WI38 (cell line): Measurements from ENCODE around the gene SLC39A5.
A peak's percentile ranks its signal among the peaks of the same experiment; 100 is the strongest.
"Not testable (repeated sequence)": the region's sequence is repeated elsewhere in the genome, so short reads cannot be mapped to it uniquely, and the experiment has no call there.

Source experiments
- H3K4me3 ChIP-seq: 2 replicates; pipeline ENCODE4 v1.5.1; 2011; ENCODE audit warnings: low read depth, mild to moderate bottlenecking, control low read depth, low read length
- TF ChIP-seq, protein P1 (sequence below): IDR thresholded peaks from 2 replicates; pipeline ENCODE4 v1.5.1; 2012; ENCODE audit warnings: low read depth, mild to moderate bottlenecking, control low read depth, low read length

SLC39A5 gene

DNA sequence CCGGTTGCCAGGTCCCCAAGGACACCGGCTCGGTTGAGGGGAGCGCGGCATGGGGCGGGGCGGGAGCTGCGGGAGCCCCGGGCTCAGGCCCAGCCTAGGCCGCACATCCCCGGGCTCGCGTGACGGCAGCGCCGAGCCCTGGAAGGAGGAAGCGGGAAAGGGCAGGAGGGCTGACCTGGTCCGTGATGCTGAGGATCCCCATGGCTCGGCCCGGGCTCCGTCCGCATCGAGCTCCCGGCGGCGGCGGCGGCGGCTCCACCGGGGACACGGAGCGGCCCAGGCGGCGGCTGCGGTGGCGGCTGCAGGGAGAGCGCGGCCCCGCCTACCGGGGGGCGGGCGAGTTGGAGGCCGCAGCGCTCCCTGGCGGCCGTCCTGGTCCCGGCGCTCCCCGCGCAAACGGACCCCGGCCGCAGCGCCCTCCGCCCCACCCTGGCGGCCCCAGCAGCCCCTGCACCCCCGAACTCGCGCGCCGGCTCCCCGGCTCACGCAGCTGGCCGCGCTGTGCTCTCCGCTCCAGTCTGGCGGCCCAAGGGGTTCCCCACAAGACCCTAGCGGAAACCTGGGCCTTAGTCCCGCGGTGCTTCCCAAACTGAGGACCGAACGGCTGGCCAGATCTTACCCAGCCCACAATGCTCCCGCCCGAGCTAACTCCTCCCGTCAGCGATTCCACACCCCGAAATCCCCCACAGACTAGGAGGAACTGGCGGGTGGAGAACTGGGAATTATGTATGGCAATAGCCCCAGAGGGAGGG lies 28.4 kb downstream of the SLC39A5 start, which contains the start of gene ANKRD52:
Gene ANKRD52 (minus strand): TSS at position 317 of the 752 bp plus-strand sequence. CDS start 115 bp downstream, at position 202.
- TF ChIP-seq, protein P1, sequence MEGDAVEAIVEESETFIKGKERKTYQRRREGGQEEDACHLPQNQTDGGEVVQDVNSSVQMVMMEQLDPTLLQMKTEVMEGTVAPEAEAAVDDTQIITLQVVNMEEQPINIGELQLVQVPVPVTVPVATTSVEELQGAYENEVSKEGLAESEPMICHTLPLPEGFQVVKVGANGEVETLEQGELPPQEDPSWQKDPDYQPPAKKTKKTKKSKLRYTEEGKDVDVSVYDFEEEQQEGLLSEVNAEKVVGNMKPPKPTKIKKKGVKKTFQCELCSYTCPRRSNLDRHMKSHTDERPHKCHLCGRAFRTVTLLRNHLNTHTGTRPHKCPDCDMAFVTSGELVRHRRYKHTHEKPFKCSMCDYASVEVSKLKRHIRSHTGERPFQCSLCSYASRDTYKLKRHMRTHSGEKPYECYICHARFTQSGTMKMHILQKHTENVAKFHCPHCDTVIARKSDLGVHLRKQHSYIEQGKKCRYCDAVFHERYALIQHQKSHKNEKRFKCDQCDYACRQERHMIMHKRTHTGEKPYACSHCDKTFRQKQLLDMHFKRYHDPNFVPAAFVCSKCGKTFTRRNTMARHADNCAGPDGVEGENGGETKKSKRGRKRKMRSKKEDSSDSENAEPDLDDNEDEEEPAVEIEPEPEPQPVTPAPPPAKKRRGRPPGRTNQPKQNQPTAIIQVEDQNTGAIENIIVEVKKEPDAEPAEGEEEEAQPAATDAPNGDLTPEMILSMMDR = peak; percentile 22; the same call in 1 of the 2 replicates
- H3K4me3 ChIP-seq = peak within 1 kb of the TSS; percentile 87

DNA sequence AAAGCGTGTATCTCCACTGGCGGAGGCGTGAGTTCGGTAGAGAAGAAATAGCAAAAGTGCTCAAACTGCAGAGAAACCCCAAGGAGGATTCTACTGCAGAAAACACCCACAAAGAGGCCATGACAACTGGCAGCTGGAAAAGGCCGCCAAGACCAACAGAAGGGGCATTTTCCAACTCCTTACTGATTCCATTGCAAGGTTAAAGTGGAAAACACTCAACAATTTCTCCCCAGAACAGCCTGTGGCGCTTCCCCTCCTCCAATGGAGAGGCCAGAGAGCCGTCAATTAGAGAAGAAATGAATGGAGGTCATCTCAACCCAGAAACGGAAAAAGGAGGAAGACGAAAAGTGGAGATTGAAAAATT lies 29.0 kb downstream of the SLC39A5 start:
- TF ChIP-seq, protein P1 = no peak

DNA sequence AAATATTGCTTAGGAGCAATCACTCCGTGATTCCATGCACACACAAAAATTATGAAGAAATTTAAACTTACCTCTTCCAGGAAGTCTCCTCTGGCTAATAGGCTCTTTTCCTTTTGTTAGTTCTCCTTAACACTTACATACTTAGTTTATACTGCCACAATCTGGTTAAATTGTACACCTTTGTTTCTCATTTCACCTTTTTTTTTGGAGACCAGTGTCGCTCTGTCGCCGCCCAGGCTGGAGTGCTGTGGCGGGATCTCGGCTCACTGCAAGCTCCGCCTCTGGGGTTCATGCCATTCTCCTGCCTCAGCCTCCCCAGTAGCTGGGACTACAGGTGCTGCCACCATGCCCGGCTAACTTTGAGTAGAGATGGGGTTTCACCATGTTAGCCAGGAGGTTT lies 30.5 kb downstream of the SLC39A5 start:
- H3K4me3 ChIP-seq = no peak overlapping the region

More for the DNA sequence above, 29.0 kb downstream of the SLC39A5 start:
- peak overlapping the region; percentile 87 for H3K4me3 ChIP-seq

DNA sequence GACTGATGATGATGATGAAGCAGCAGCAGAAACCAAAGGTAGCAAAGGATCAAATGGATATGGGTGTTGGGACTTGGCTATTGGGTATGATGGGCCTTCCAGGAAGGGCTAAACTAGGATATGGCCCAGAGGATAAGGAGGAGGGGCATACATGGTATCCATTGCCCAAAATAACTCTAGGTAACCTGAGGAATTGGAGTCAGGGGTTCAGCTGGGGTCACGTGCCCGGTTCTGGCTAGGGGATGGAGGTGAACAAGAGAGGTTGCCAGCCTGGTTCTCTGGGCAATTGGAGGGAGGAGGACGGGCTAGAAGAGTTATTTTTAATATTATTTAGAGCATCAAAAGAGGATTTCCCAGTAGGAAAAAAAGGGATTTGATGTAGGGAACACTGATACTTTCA lies 31.1 kb downstream of the SLC39A5 start:
- H3K4me3 ChIP-seq = no peak overlapping the region
- TF ChIP-seq, protein P1 = no peak

More for the DNA sequence above, 30.5 kb downstream of the SLC39A5 start:
- TF ChIP-seq, protein P1 = no peak

DNA sequence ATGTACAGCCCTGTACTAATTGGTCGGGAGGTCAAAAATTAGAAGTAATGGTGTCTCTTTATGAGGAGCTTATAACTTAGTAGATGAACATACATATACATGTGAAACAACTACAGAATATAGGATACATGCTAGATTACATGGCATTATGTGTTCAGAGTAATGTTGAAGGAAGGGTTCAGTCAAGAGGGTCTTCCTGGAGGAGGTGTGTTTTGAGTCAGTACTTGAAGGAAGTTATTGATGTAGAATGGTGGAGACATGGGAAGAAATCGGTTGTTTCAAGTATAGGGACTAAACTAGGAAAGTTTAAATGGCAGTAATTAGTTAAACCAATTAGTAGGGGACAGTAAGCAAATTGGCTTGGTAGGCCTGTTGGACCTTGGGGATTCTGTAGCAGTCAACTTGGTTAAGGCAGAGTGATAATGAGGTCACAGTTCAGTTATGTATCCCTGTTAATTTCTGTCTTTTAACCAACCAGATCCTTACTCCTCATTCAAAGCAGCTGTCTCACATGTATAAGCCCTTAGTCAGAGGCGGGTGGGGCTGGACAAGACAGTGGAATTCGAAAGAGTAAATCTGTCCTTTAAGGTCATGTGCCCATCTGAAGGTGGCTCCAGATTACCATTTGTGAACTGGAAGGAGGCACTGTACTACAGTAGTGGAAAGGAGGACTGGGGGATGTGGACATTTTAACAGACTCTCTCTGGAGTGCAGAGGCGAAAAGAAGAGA lies 31.8 kb downstream of the SLC39A5 start:
- H3K4me3 ChIP-seq = no peak overlapping the region
- TF ChIP-seq, protein P1 = no peak

DNA sequence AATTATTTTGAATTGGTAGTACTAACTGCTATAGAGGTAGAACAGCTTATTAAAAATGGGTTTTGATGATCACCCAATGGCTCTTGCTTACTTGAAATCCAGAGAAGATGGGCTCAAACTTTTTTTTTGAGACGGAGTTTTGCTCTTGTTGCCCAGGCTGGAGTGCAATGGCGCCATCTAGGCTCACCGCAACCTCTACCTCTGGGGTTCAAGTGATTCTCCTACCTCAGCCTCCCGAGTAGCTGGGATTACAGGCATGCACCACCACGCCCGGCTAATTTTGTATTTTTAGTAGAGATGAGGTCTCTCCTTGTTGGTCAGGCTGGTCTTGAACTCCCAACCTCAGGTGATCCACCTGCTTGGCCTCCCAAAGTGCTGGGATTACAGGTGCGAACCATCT lies 33.1 kb downstream of the SLC39A5 start:
- H3K4me3 ChIP-seq = not testable (repeated sequence)

DNA sequence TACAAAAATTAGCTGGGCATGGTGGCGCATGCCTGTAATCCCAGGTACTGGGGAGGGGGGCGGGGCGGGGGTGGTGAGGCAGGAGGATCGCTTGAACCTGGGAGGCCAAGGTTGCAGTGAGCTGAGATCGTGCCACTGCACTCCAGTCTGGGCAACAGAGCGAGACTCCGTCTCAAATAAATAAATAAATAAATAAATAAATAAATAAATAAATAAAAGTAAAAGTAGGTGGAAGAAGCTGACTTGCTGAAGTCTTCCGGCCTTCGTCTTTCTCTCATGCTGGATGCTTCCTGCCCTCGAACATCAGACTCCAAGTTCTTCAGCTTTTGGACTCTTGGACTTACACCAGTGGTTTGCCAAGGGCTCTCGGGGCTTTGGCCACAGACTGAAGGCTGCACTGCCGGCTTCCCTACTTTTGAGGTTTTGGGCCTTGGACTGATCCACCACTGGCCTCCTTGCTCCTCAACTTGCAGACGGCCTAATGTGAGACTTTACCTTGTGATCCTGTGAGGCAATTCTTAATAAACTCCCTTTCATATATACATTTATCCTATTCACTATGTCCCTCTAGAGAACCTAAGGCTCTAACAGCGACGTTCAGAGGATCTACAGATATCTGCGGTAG lies 36.3 kb downstream of the SLC39A5 start:
- peak overlapping the region; percentile 74 for H3K4me3 ChIP-seq

DNA sequence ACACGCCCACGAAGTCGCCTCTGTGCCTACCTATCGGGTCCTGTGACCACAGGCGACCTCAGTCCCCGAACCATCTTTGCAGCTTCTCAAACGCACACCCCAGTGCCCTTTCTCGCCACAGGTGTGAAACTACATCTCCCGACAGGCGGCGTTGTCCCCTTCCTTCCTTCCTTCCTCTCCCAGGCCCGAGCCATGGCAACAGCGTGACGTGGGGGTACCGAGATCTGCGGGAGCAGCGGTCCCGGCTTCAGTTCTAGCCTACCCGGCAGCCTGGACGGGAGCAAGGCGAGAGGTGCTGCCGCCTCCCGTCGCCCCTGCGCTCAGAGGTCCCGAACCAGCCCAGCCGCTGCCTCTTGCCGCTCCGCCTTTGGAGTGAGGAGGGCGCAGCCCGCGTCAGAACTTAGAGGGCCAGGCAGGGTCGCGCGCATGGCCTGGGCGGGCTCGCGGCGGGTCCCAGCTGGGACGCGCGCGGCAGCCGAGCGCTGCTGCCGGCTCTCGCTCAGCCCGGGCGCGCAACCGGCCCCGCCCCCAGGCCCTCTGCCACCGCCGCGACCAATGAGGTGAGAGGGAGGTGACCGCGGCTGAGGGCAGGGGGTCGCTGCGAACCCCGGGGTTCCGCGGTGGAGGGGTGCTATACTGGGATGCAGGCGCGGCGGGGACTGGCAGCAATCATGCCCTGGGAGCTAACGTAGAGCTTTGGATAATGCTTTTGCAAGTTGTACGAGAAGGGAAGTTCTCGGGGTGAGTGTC lies 37.0 kb downstream of the SLC39A5 start, which contains the start of gene COQ10A:
Gene COQ10A (plus strand): TSS at position 250 of the 750 bp plus-strand sequence. CDS start 177 bp downstream, at position 427.
- peak within 1 kb of the TSS; percentile 74 for H3K4me3 ChIP-seq
- TF ChIP-seq, protein P1 = peak; percentile 78
